Measurements from ENCODE around the gene BCL10. TPM values are rescaled to one million over a fixed set of nuclear protein-coding genes. Genes with fewer than 3 reads are reported as not detected.

Gene BCL10
- total RNA-seq, 1 experiment from 2014 or later: 43.9 TPM

- TF ChIP-seq CTCF (IDR thresholded peaks at IDR 0.05; ENCODE audit: unreplicated experiment): no peak
- no TSS peak for BruUV-seq (replicated peaks)
- Mint-ChIP-seq H3K4me1 (ENCODE audit: insufficient read depth, unreplicated experiment) (no peaks in the 10 kb centered on the region), H3K27me3 (ENCODE audit: insufficient read depth, unreplicated experiment) (no peaks in the 10 kb centered on the region), H3K9me3 (ENCODE audit: unreplicated experiment) (no peaks in the 10 kb centered on the region), H3K27ac (ENCODE audit: low read depth, unreplicated experiment) (no peak overlapping the region), H3K4me3 (ENCODE audit: unreplicated experiment) (no peak overlapping the region), H3K36me3 (ENCODE audit: insufficient read depth, unreplicated experiment) (no peaks in the 10 kb centered on the region)
- DNase-seq (ENCODE audit: unreplicated experiment): no peak
- intact Hi-C loops (cut with micrococcal nuclease): no loop called here
- ChIA-PET POLR2A (no interaction called here), CTCF (interaction anchor here (0.8 to 2.0 kb wide), 2 partner anchors 114 to 278 kb away, joined by 4 to 6 read pairs; no protein-coding TSS in a partner anchor)
These were observed 53.1 kb downstream of the BCL10 start for GRCh38 chr1:85223334-85223733.

GRCh38 chr1:85220756-85221201 is 55.7 kb downstream of the BCL10 start:
- Mint-ChIP-seq H3K27me3 (ENCODE audit: insufficient read depth, unreplicated experiment) (peaks cover 11% of the 10 kb centered on the region), H3K4me3 (ENCODE audit: unreplicated experiment) (no peak overlapping the region), H3K4me1 (ENCODE audit: insufficient read depth, unreplicated experiment) (no peaks in the 10 kb centered on the region), H3K36me3 (ENCODE audit: insufficient read depth, unreplicated experiment) (no peaks in the 10 kb centered on the region), H3K27ac (ENCODE audit: low read depth, unreplicated experiment) (no peak overlapping the region), H3K9me3 (ENCODE audit: unreplicated experiment) (no peaks in the 10 kb centered on the region)
- TF ChIP-seq CTCF (IDR thresholded peaks at IDR 0.05; ENCODE audit: unreplicated experiment): no peak
- CTCF ChIA-PET: interaction anchor here (0.7 kb wide), 1 partner anchor 81 kb away, joined by 3 read pairs; no protein-coding TSS in a partner anchor
- intact Hi-C loops (cut with micrococcal nuclease): no loop called here
- DNase-seq (ENCODE audit: unreplicated experiment): no peak
- POLR2A ChIA-PET: no interaction called here
- BruUV-seq (replicated peaks): no TSS peak

GRCh38 chr1:85219853-85220610 is 56.4 kb downstream of the BCL10 start:
- TF ChIP-seq CTCF (IDR thresholded peaks at IDR 0.05; ENCODE audit: unreplicated experiment): no peak
- ChIA-PET POLR2A (no interaction called here), CTCF (interaction anchor here (0.7 to 1.2 kb wide), 3 partner anchors 35 to 173 kb away, joined by 3 to 4 read pairs (median 3); no protein-coding TSS in a partner anchor)
- intact Hi-C loops (cut with micrococcal nuclease): no loop called here
- DNase-seq (ENCODE audit: unreplicated experiment): no peak
- no peaks in the 10 kb centered on the region for H3K36me3 Mint-ChIP-seq (ENCODE audit: insufficient read depth, unreplicated experiment)
- H3K4me1 Mint-ChIP-seq (ENCODE audit: insufficient read depth, unreplicated experiment): no peaks in the 10 kb centered on the region
- no peak overlapping the region for H3K27ac Mint-ChIP-seq (ENCODE audit: low read depth, unreplicated experiment)
- no peaks in the 10 kb centered on the region for H3K9me3 Mint-ChIP-seq (ENCODE audit: unreplicated experiment)
- H3K4me3 Mint-ChIP-seq (ENCODE audit: unreplicated experiment): no peak overlapping the region
- no TSS peak for BruUV-seq (replicated peaks)
- H3K27me3 Mint-ChIP-seq (ENCODE audit: insufficient read depth, unreplicated experiment): peaks cover 11% of the 10 kb centered on the region

GRCh38 chr1:85216697-85217096 is 59.7 kb downstream of the BCL10 start:
- Mint-ChIP-seq H3K4me1 (ENCODE audit: insufficient read depth, unreplicated experiment) (no peaks in the 10 kb centered on the region), H3K9me3 (ENCODE audit: unreplicated experiment) (no peaks in the 10 kb centered on the region), H3K27ac (ENCODE audit: low read depth, unreplicated experiment) (no peak overlapping the region), H3K36me3 (ENCODE audit: insufficient read depth, unreplicated experiment) (no peaks in the 10 kb centered on the region), H3K27me3 (ENCODE audit: insufficient read depth, unreplicated experiment) (peaks cover 11% of the 10 kb centered on the region), H3K4me3 (ENCODE audit: unreplicated experiment) (no peak overlapping the region)
- no peak for DNase-seq (ENCODE audit: unreplicated experiment)
- CTCF ChIA-PET: interaction anchor here (1.0 to 1.9 kb wide), 2 partner anchors 38 to 43 kb away, joined by 5 read pairs; partner anchors contain the start of gene C1orf52
- intact Hi-C loops (cut with micrococcal nuclease): no loop called here
- POLR2A ChIA-PET: interaction anchor here (0.9 to 1.7 kb wide), 2 partner anchors 8 to 33 kb away, joined by 3 to 4 read pairs; no protein-coding TSS in a partner anchor
- BruUV-seq (replicated peaks): no TSS peak
- TF ChIP-seq CTCF (IDR thresholded peaks at IDR 0.05; ENCODE audit: unreplicated experiment): no peak

Other genes with a start within 250 kb of the BCL10 start
- 0.70 and 1.3 TPM in 2 replicates for gene MCOLN3, start 228.1 kb downstream of the BCL10 start, total RNA-seq (2022)
- 4.3 and 5.9 TPM in 2 replicates for gene SYDE2, start 75.6 kb downstream of the BCL10 start, total RNA-seq (2022)
- gene C1orf52, start 17.0 kb downstream of the BCL10 start, total RNA-seq (2022): 29.6 and 31.7 TPM in 2 replicates
- 4.3 and 7.9 TPM in 2 replicates for gene DDAH1, start 188.5 kb upstream of the BCL10 start, total RNA-seq (2022)